CD4-positive, alpha-beta T cell treated with Interferon alpha-2 for 1 hour (primary cell): ENCODE results near the gene MRPL43.
A peak's percentile ranks its signal among the peaks of the same experiment; 100 is the strongest.

Source experiments
- DNase-seq, 2 donors: peaks; one replicate each; pipeline ENCODE4 v3.0.0-alpha.2; 2020 to 2022

Gene MRPL43

GRCh38 chr10:101018600-101019439 lies 31.5 kb upstream of the MRPL43 start:
- peak; percentile 58 to 75 for DNase-seq

- DNase-seq: no peak
Observed at GRCh38 chr10:101018118-101018599, 30.9 kb upstream of the MRPL43 start.

GRCh38 chr10:101016814-101017213 lies 29.5 kb upstream of the MRPL43 start:
- DNase-seq: no peak

GRCh38 chr10:101015582-101015973 lies 28.3 kb upstream of the MRPL43 start:
- no peak for DNase-seq

- no peak for DNase-seq
Observed at GRCh38 chr10:101014966-101015581, 27.8 kb upstream of the MRPL43 start.

- peak; percentile 72 to 80 for DNase-seq
Observed at GRCh38 chr10:101014230-101014884, 27.1 kb upstream of the MRPL43 start.

- no peak for DNase-seq
Observed at GRCh38 chr10:101013365-101013825, 26.1 kb upstream of the MRPL43 start.

GRCh38 chr10:101012525-101013364 lies 25.4 kb upstream of the MRPL43 start:
- peak; percentile 79 to 82 for DNase-seq

- no peak for DNase-seq
Observed at GRCh38 chr10:101011517-101012423, 24.5 kb upstream of the MRPL43 start.

- no peak for DNase-seq
Observed at GRCh38 chr10:101010329-101010728, 23.0 kb upstream of the MRPL43 start.

GRCh38 chr10:101008823-101009423 lies 21.6 kb upstream of the MRPL43 start:
- no peak for DNase-seq

GRCh38 chr10:101007915-101008822 lies 20.9 kb upstream of the MRPL43 start:
- DNase-seq: no peak

GRCh38 chr10:101007099-101007711 lies 19.9 kb upstream of the MRPL43 start:
- DNase-seq: no peak

GRCh38 chr10:101006593-101007098 lies 19.3 kb upstream of the MRPL43 start:
- DNase-seq: no peak

GRCh38 chr10:101005869-101006567 lies 18.7 kb upstream of the MRPL43 start:
- DNase-seq: no peak

- no peak for DNase-seq
Observed at GRCh38 chr10:101005361-101005760, 18.1 kb upstream of the MRPL43 start.

- DNase-seq: no peak
Observed at GRCh38 chr10:101003639-101004206, 16.4 kb upstream of the MRPL43 start.

- DNase-seq: no peak
Observed at GRCh38 chr10:101002456-101002855, 15.2 kb upstream of the MRPL43 start.
